ENCODE results near the gene VPS52. TPM values are rescaled to one million over a fixed set of nuclear protein-coding genes. Genes with fewer than 3 reads are reported as not detected.
A peak's percentile ranks its signal among the peaks of the same experiment; 100 is the strongest.

VPS52 gene
- total RNA-seq, 1 donor from 2014 or later, result 47.5 TPM

DNA sequence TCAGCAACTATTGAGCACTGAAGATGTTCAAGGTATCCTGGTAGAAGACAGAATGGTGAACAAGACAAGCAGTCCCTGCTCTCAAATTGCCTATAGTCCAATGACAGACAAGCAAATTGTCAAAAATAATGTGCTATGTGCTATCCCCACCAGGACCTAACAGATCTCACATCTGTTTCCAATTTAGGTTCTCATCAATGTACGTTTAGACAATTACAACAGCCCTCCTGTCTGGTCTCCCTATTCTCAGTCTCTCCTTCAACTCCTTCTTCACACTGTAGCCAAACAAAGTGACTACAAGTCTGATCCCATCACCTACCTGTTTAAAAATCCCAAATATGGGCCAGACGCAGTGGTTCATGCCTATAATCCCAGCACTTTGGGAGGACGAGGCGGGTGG is 34.7 kb upstream of the VPS52 start:
- intact Hi-C loops (cut with DNase I), result no loop called here
- Histone ChIP-seq H3K36me3 (peaks cover 77% of the 10 kb centered on the region), H3K4me1 (peaks cover 12% of the 10 kb centered on the region), H3K9me3 (no peaks in the 10 kb centered on the region), H3K27me3 (no peaks in the 10 kb centered on the region), H3K4me3 (no peak overlapping the region), H3K27ac (no peak overlapping the region)
- TF ChIP-seq, protein P1, sequence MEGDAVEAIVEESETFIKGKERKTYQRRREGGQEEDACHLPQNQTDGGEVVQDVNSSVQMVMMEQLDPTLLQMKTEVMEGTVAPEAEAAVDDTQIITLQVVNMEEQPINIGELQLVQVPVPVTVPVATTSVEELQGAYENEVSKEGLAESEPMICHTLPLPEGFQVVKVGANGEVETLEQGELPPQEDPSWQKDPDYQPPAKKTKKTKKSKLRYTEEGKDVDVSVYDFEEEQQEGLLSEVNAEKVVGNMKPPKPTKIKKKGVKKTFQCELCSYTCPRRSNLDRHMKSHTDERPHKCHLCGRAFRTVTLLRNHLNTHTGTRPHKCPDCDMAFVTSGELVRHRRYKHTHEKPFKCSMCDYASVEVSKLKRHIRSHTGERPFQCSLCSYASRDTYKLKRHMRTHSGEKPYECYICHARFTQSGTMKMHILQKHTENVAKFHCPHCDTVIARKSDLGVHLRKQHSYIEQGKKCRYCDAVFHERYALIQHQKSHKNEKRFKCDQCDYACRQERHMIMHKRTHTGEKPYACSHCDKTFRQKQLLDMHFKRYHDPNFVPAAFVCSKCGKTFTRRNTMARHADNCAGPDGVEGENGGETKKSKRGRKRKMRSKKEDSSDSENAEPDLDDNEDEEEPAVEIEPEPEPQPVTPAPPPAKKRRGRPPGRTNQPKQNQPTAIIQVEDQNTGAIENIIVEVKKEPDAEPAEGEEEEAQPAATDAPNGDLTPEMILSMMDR (IDR thresholded peaks at IDR 0.05), result no peak
- DNase-seq (no peak), ATAC-seq (no peak)

DNA sequence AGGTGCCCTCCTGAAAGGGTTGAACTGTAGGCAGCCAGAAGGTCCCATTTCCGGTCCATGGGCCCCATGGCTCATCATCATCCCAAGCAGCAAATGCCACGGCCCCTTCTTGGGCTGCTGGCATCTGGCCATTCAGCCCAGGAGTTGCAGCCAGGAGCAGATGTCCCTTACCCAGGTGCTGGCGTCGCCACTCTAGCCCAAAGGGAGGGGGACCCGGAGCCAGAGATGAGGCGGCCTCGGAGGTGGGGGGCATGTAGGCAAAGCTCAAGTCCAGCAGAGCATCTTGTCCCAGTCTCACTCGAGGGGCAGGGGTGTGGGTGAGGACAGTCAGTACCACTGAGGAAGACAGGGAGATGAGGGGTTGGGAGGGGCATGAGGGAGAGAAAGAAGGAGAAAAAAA is 33.4 kb upstream of the VPS52 start:
- peaks cover 67% of the 10 kb centered on the region for H3K36me3 ChIP-seq
- intact Hi-C loops (cut with DNase I), result no loop called here
- H3K4me1 ChIP-seq, result peaks cover 15% of the 10 kb centered on the region
- H3K27me3 ChIP-seq, result no peaks in the 10 kb centered on the region
- no peak overlapping the region for H3K27ac ChIP-seq
- H3K4me3 ChIP-seq, result no peak overlapping the region
- DNase-seq (no peak), ATAC-seq (no peak)
- no peaks in the 10 kb centered on the region for H3K9me3 ChIP-seq
- TF ChIP-seq, protein P1 (IDR thresholded peaks at IDR 0.05), result no peak

DNA sequence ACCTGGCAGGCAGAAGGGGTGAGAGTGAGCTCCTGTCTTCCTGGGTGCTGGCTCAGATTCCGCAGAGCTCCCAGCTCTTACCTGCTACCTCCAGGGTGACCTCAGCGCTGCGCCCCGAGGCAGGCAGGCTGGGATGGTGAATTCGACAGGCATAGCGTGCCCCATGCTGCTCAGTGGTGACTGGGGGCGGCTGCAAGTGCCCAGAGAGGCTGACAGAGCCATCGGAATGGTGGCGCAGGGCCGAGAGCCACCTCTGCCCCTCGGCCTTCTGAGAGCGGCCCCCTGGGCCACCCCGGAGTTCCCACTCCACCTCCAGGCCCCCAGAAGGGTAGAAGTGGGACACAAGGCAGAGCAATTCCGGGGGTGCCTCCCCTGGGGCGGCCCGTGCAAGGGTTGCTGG is 32.5 kb upstream of the VPS52 start:
- Histone ChIP-seq H3K36me3 (peaks cover 61% of the 10 kb centered on the region), H3K27ac (no peak overlapping the region)

DNA sequence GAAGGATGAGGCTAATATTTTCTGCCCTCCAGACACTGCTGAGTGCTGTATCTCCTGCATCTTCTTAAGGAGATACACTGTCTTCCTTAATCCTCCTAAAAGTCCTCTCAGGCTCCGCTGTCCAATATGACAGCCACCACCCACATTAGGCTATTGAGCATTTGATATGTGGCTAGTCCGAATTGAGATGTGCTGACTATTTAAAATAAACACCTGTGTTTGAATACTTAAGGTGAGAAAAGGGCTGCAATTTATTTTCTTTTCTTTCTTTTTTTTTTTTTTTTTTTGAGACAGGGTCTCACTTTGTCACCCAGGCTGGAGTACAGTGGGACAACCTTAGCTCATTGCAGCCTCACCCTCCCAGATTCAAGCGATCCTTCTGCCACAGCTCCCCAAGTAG is 30.2 kb upstream of the VPS52 start:
- Histone ChIP-seq H3K4me1 (peaks cover 24% of the 10 kb centered on the region), H3K27ac (no peak overlapping the region), H3K27me3 (no peaks in the 10 kb centered on the region), H3K9me3 (no peaks in the 10 kb centered on the region), H3K36me3 (peaks cover 49% of the 10 kb centered on the region), H3K4me3 (no peak overlapping the region)
- intact Hi-C loops (cut with DNase I), result no loop called here
- DNase-seq (no peak), ATAC-seq (no peak)
- TF ChIP-seq, protein P1 (IDR thresholded peaks at IDR 0.05), result no peak

More for the DNA sequence above, 32.5 kb upstream of the VPS52 start:
- Histone ChIP-seq H3K4me3 (no peak overlapping the region), H3K4me1 (peaks cover 17% of the 10 kb centered on the region), H3K27me3 (no peaks in the 10 kb centered on the region), H3K9me3 (no peaks in the 10 kb centered on the region)
- DNase-seq (no peak), ATAC-seq (no peak)
- TF ChIP-seq, protein P1 (IDR thresholded peaks at IDR 0.05), result no peak
- intact Hi-C loops (cut with DNase I), result no loop called here

DNA sequence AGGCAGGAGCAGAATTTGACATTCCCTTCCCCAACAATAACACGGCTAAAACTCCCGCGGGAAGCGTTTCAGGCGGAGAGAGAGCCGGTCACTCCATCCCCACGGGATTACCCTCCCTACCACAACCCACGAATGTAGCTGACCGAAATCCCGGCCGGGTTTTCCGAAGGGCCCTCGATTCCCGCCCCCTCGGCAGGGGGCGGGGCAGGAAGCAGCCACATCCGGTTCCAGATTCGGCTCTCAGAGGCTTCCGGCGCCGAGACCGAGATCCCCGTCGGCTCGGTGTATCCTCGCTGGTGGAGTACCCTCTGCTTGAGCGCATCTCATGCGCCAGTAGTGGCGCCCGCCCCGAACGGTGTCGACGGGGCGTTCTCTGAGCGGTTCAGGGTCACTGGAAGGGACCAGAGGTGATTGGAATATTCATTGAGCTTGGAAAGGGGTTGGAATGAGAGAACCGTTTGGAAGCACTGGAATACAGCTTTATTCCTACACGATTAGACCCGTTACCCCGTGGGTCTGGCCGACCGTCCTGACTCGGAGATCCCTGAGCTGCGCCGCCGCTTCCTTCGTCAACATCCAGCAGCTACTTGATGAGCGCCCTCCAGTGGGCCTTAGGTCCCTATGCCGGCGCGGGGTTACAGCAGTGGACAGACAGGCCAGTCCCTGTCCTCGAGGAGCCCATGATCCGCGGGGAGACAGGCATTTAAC is 27.7 kb upstream of the VPS52 start:
- intact Hi-C loops (cut with DNase I), result no loop called here
- Histone ChIP-seq H3K4me3 (peak overlapping the region; percentile 90), H3K9me3 (no peaks in the 10 kb centered on the region), H3K27me3 (no peaks in the 10 kb centered on the region), H3K36me3 (peaks cover 52% of the 10 kb centered on the region), H3K4me1 (peaks cover 17% of the 10 kb centered on the region), H3K27ac (peak overlapping the region; percentile 97)
- TF ChIP-seq, protein P1 (IDR thresholded peaks at IDR 0.05), result peak; percentile 74
- peak; percentile 95 for DNase-seq
- ATAC-seq, result peak; percentile 81
